Loucy (cell line): ENCODE measurements around the gene GID8.

Experiments
- H2AFZ ChIP-seq: fragments of 200-600 bp; sonication (generic); 2 replicates; pipeline ENCODE4 v1.6.0; 2016; ENCODE audit warnings: antibody characterized with exemption, mild to moderate bottlenecking, low read length, moderate library complexity
- H3F3A ChIP-seq: fragments of 200-600 bp; 2 replicates; pipeline ENCODE4 v1.6.0; 2016; ENCODE audit warnings: antibody characterized with exemption, low read depth, mild to moderate bottlenecking
- H3K27me3 ChIP-seq: fragments of 200-600 bp; sonication (generic); 2 replicates; pipeline ENCODE4 v1.6.1; 2014; ENCODE audit warnings: low read length, mild to moderate bottlenecking; ENCODE audit not compliant: insufficient read depth, poor library complexity, severe bottlenecking
- H3K36me3 ChIP-seq: fragments of 200-600 bp; sonication (generic); 2 replicates; pipeline ENCODE4 v1.6.1; 2016; ENCODE audit warnings: low read length; ENCODE audit not compliant: insufficient read depth
- H3K4me1 ChIP-seq: fragments of 200-600 bp; sonication (generic); 2 replicates; pipeline ENCODE4 v1.5.1; 2014; ENCODE audit warnings: low read length, mild to moderate bottlenecking; ENCODE audit not compliant: insufficient read depth, poor library complexity, severe bottlenecking
- H3K4me2 ChIP-seq: fragments of 200-600 bp; sonication (generic); 2 replicates; pipeline ENCODE4 v1.6.0; 2014; ENCODE audit warnings: antibody characterized with exemption, low read length, low read depth, mild to moderate bottlenecking; ENCODE audit not compliant: poor library complexity, severe bottlenecking
- H3K4me3 ChIP-seq: fragments of 200-600 bp; sonication (generic); 2 replicates; pipeline ENCODE4 v1.5.1; 2014; ENCODE audit warnings: low read length, mild to moderate bottlenecking, mixed read lengths; ENCODE audit not compliant: poor library complexity, severe bottlenecking
- H3K79me2 ChIP-seq: fragments of 200-600 bp; sonication (generic); 2 replicates; pipeline ENCODE4 v1.6.1; 2014; ENCODE audit warnings: low read length; ENCODE audit not compliant: insufficient read depth
- H3K9ac ChIP-seq: fragments of 200-600 bp; sonication (generic); 2 replicates; pipeline ENCODE4 v1.6.0; 2014; ENCODE audit warnings: mild to moderate bottlenecking, low read depth, low read length, moderate library complexity; ENCODE audit not compliant: poor library complexity, severe bottlenecking
- H3K9me2 ChIP-seq: fragments of 200-600 bp; sonication (generic); replicated peaks from 2 replicates; pipeline ENCODE4 v1.6.1; 2016; ENCODE audit warnings: low read depth, low read length, mixed read lengths
- H3K9me3 ChIP-seq: fragments of 200-600 bp; sonication (generic); 2 replicates; pipeline ENCODE4 v1.6.1; 2014; ENCODE audit warnings: mild to moderate bottlenecking, antibody characterized with exemption, low read length, low read depth; ENCODE audit not compliant: insufficient read depth
- H4K20me1 ChIP-seq: fragments of 200-600 bp; sonication (generic); 2 replicates; pipeline ENCODE4 v1.6.0; 2014; ENCODE audit warnings: antibody characterized with exemption, low read length, mild to moderate bottlenecking; ENCODE audit not compliant: insufficient read depth, poor library complexity, severe bottlenecking
- CTCF ChIP-seq: fragments of 200-600 bp; sonication (generic); conservative IDR thresholded peaks from 2 replicates; pipeline ENCODE4 v1.5.1; 2014; ENCODE audit warnings: mild to moderate bottlenecking, antibody characterized with exemption, low read length
- EZH2phosphoT487 ChIP-seq: fragments of 200-600 bp; IDR thresholded peaks from 2 replicates; pipeline ENCODE4 v1.6.1; 2018; ENCODE audit warnings: antibody characterized with exemption, mild to moderate bottlenecking, moderate library complexity, borderline replicate concordance

The GID8 gene

DNA sequence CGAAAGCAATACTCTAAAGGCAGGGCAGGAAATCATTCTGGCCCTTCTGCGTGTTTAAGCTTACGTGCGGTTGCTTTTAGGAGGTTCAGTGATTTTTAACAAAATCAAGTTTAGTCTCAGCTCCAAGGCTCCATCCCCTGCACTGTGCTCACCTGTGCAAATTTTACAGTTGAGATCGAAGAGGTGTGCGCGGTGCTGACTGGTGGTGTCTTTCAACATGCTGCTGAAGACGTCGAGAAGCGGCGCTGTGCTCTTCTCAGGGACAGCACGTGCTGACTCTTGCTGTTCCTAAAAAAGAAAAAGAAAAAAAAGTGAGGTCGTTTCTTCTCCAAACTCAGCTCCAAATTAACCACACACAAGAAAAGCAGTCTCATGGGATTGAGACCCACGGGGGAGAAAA lies 43.7 kb upstream of the GID8 start:
- H3K4me2 ChIP-seq: no peak overlapping the region
- no peaks in the 10 kb centered on the region for H4K20me1 ChIP-seq
- no peak overlapping the region for H3K9ac ChIP-seq
- no peak overlapping the region for H2AFZ ChIP-seq
- TF ChIP-seq CTCF: no peak
- no peak for TF ChIP-seq EZH2phosphoT487
- no peaks in the 10 kb centered on the region for H3K79me2 ChIP-seq
- H3K9me2 ChIP-seq: no peaks in the 10 kb centered on the region
- peaks cover 68% of the 10 kb centered on the region; the same call in 1 of the 2 replicates for H3K36me3 ChIP-seq
- no peaks in the 10 kb centered on the region for H3F3A ChIP-seq
- no peaks in the 10 kb centered on the region for H3K4me1 ChIP-seq
- no peaks in the 10 kb centered on the region for H3K9me3 ChIP-seq
- no peaks in the 10 kb centered on the region for H3K27me3 ChIP-seq
- no peak overlapping the region for H3K4me3 ChIP-seq

DNA sequence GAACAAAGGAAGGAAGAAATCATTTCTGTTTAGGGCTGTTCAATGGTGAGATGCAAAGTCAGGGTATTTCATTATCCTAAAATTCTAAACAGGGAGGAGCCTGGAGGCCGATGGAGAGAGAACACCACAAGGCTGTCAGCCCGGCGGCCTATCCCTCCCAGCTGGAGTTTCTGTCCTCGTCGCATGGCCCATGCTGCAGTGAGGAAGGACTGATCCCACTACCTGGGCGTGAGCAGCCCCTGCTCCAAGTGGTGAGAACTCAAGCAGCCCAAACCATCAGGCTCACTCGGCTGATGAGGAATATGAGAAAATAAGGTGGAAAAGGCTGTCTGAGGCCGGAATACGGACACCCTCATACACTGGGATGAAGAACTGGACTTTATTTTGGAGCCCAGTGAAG lies 42.4 kb upstream of the GID8 start:
- Histone ChIP-seq H2AFZ (no peak overlapping the region), H3K4me2 (no peak overlapping the region), H3K4me3 (no peak overlapping the region), H3K9ac (no peak overlapping the region), H3K79me2 (no peaks in the 10 kb centered on the region), H3K9me2 (no peaks in the 10 kb centered on the region), H3K27me3 (no peaks in the 10 kb centered on the region), H4K20me1 (no peaks in the 10 kb centered on the region), H3K9me3 (no peaks in the 10 kb centered on the region), H3K4me1 (no peaks in the 10 kb centered on the region), H3F3A (no peaks in the 10 kb centered on the region), H3K36me3 (peaks cover 55% of the 10 kb centered on the region; the same call in 1 of the 2 replicates)
- TF ChIP-seq CTCF: no peak
- no peak for TF ChIP-seq EZH2phosphoT487

DNA sequence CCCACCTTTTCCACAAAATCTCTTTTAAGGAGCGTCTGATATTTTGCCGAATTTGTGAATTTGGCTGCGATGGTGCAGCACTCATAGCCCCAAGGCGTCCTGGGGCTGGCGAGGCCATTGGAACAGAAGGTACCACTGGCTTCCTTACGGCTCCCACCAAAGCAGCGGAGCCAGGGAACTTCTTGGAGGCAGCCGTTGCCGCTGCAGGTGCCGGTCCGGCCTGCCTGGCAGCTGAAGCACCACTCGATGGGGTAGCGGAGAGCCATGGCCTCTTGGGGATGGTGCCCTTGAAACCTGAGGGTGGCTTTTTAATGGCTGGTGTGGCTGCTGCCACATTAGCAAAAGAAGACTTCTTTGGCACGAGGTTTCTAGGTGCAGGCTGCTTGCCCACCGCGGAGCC lies 41.4 kb upstream of the GID8 start:
- no peaks in the 10 kb centered on the region for H3F3A ChIP-seq
- H3K4me3 ChIP-seq: no peak overlapping the region
- TF ChIP-seq CTCF (no peak), EZH2phosphoT487 (no peak)
- no peaks in the 10 kb centered on the region for H3K27me3 ChIP-seq
- H3K79me2 ChIP-seq: no peaks in the 10 kb centered on the region
- no peaks in the 10 kb centered on the region for H4K20me1 ChIP-seq
- H3K4me2 ChIP-seq: no peak overlapping the region
- H3K4me1 ChIP-seq: no peaks in the 10 kb centered on the region
- no peaks in the 10 kb centered on the region for H3K9me2 ChIP-seq
- H3K9ac ChIP-seq: no peak overlapping the region
- no peaks in the 10 kb centered on the region for H3K9me3 ChIP-seq
- H3K36me3 ChIP-seq: peaks cover 51% of the 10 kb centered on the region; the same call in 1 of the 2 replicates
- no peak overlapping the region for H2AFZ ChIP-seq
